Transverse colon (tissue), 4 donors: ENCODE data around the gene RRAD. TPM values are rescaled to one million over a fixed set of nuclear protein-coding genes. Genes with fewer than 3 reads are reported as not detected.
"Not testable (repeated sequence)": the region's sequence is repeated elsewhere in the genome, so short reads cannot be mapped to it uniquely, and the experiment has no call there.

Source experiments
- DNase-seq: peaks from one replicate; pipeline ENCODE4 v3.0.0-alpha.2; 2019
- H3K27ac ChIP-seq, 4 donors: fragments of 200-600 bp; sonication (generic); 2 replicates each; pipeline ENCODE4 v1.5.1; 2016 to 2018; ENCODE audit warnings: inconsistent platforms in 4 of 4
- H3K27me3 ChIP-seq: fragments of 200-600 bp; sonication (generic); 2 replicates; pipeline ENCODE4 v1.5.1; 2017; ENCODE audit warnings: inconsistent platforms
- H3K36me3 ChIP-seq, 4 donors: fragments of 200-600 bp; sonication (generic); 2 replicates each; pipeline ENCODE4 v1.5.1; 2017 to 2019; ENCODE audit warnings: inconsistent platforms in 4 of 4
- H3K4me1 ChIP-seq, 4 donors: fragments of 200-600 bp; sonication (generic); 2 replicates each; pipeline ENCODE4 v1.5.1; 2017 to 2020; ENCODE audit warnings: inconsistent platforms in 4 of 4
- H3K4me3 ChIP-seq, 4 donors: fragments of 200-600 bp; sonication (generic); 1 replicate in 1 of 4; 2 replicates in 3 of 4; pipeline versions ENCODE4 v1.5.1 to v1.6.1; 2017 to 2019; ENCODE audit warnings: inconsistent platforms in 4 of 4
- H3K9me3 ChIP-seq, 2 donors: fragments of 200-600 bp; sonication (generic); 2 replicates each; pipeline ENCODE4 v1.5.1; 2017 to 2019; ENCODE audit warnings: inconsistent platforms in 2 of 2
- EP300 ChIP-seq: sonication (generic); formaldehyde crosslinking; IDR thresholded peaks from one replicate; pipeline ENCODE4 v1.6.1; 2017; ENCODE audit warnings: antibody characterized with exemption, low read depth
- POLR2A ChIP-seq: fragments of 450-650 bp; IDR thresholded peaks from one replicate; pipeline ENCODE4 v1.6.1; 2016; ENCODE audit warnings: antibody characterized with exemption, mild to moderate bottlenecking, moderate library complexity
- POLR2AphosphoS5 ChIP-seq, 3 donors: sonication (generic); formaldehyde crosslinking; IDR thresholded peaks; one replicate each; pipeline ENCODE4 v1.6.1; 2016; ENCODE audit warnings: antibody characterized with exemption in 3 of 3
- WGBS, 2 donors: methylation state at CpG; one replicate each; pipeline ENCODE4 v1.1.5; 2018; ENCODE audit warnings: low coverage in 1 of 2; 5-methylcytosine and 5-hydroxymethylcytosine counted together
- in situ Hi-C, 4 donors: fragments of 200-750 bp; cut with MboI; loops; one replicate each; pipeline versions ENCODE4 v1.15.0 to v1.15.1; 2017; ENCODE audit warnings: low sequenced_read_pairs in 3 of 4, low pct_ligation_motif_present in 1 of 4, low pct_unique_long_range_greater_than_20kb in 1 of 4
- intact Hi-C: fragments of 100-400 bp; cut with DNase I; formaldehyde crosslinking; loops from one replicate; pipeline ENCODE4 v1.15.1; 2023; ENCODE audit warnings: low total_unique reads
- total RNA-seq, 4 donors: library from RNA; depleted of rRNA; stranded (reverse); fragments of >200 nt; gene quantifications; one replicate each; pipeline ENCODE4 v1.1.0, GENCODE V29; 2016
- TF ChIP-seq, protein P1 (sequence below), 5 experiments: fragments of 200-600 bp in 3 of 5; fragments of 450-650 bp in 2 of 5; sonication (generic) in 3 of 5; IDR thresholded peaks; 1 replicate in 2 of 5; 2 replicates in 3 of 5; pipeline ENCODE4 v1.5.1; 2016 to 2017; ENCODE audit warnings: antibody characterized with exemption in 5 of 5, inconsistent platforms in 3 of 5, mild to moderate bottlenecking in 2 of 5, moderate library complexity in 1 of 5

RRAD gene
- total RNA-seq, 4 donors from 2014 or later = 3.5 to 15.3 (median 4.2) TPM; not detected in 1

- TF ChIP-seq EP300 (no peak), POLR2A (no peak)
- TF ChIP-seq, protein P1, sequence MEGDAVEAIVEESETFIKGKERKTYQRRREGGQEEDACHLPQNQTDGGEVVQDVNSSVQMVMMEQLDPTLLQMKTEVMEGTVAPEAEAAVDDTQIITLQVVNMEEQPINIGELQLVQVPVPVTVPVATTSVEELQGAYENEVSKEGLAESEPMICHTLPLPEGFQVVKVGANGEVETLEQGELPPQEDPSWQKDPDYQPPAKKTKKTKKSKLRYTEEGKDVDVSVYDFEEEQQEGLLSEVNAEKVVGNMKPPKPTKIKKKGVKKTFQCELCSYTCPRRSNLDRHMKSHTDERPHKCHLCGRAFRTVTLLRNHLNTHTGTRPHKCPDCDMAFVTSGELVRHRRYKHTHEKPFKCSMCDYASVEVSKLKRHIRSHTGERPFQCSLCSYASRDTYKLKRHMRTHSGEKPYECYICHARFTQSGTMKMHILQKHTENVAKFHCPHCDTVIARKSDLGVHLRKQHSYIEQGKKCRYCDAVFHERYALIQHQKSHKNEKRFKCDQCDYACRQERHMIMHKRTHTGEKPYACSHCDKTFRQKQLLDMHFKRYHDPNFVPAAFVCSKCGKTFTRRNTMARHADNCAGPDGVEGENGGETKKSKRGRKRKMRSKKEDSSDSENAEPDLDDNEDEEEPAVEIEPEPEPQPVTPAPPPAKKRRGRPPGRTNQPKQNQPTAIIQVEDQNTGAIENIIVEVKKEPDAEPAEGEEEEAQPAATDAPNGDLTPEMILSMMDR (IDR thresholded peaks at IDR 0.05) = peak in 2 of 5 experiments; percentile 15 to 31
- intact Hi-C loops = no loop called here
- no peak for DNase-seq
- no peaks in the 10 kb centered on the region for H3K9me3 ChIP-seq
- peak overlapping the region; percentile 93 to 97 (median 96) for H3K27ac ChIP-seq
- H3K4me1 ChIP-seq = peaks cover 17 to 52% (median 43%) of the 10 kb centered on the region in 4 donors
- 17 to 74% methylated on average over 1 to 4 of the region's 4 CpGs for WGBS, 2 donors
- in situ Hi-C loops = no loop called here
- peak overlapping the region in 1 of 4 donors; percentile 94 for H3K4me3 ChIP-seq
- no peaks in the 10 kb centered on the region for H3K27me3 ChIP-seq
- peaks cover 0 to 18% (median 9%) of the 10 kb centered on the region in 4 donors for H3K36me3 ChIP-seq
These were observed 11.7 kb upstream of the RRAD start for GRCh38 chr16:66936889-66937554.

DNA sequence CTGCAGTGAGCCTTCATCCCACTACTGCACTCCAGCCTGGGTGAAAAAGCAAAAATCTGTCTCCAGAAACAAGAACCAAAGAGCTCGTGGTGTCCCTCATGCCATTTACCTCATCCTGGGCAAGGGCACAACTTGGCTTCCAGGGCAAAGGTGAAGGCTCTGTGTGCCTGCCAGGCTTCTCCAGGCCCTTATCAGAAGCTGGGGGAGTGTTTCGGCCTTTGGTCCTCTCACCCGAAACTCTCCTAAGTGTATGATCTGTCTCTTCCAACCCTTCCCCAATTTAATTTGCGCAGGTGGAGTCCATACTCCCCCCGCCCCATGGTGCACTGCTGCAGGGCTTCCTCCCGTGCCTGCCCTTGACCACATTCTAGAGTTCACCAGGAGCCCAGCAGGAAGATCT lies 11.1 kb upstream of the RRAD start:
- WGBS, 2 donors = 55% methylated on average over 6 of the region's 6 CpGs; no CpG with 5 or more reads in 1 of the 2 donors
- in situ Hi-C loops = no loop called here
- H3K27ac ChIP-seq = peak overlapping the region; percentile 93 to 97 (median 96)
- no peaks in the 10 kb centered on the region for H3K9me3 ChIP-seq
- H3K27me3 ChIP-seq = no peaks in the 10 kb centered on the region
- peaks cover 0 to 13% (median 6%) of the 10 kb centered on the region in 4 donors for H3K36me3 ChIP-seq
- DNase-seq = peak; percentile 51
- peak overlapping the region in 3 of 4 donors; percentile 84 to 99 (median 94) for H3K4me3 ChIP-seq
- TF ChIP-seq POLR2A = peak; percentile 13
- TF ChIP-seq, protein P1 (IDR thresholded peaks at IDR 0.05) = no peak
- no peak for TF ChIP-seq EP300
- peak in 2 of 3 donors; percentile 13 to 41 for TF ChIP-seq POLR2AphosphoS5 (IDR thresholded peaks at IDR 0.05)
- peaks cover 17 to 52% (median 43%) of the 10 kb centered on the region in 4 donors for H3K4me1 ChIP-seq
- intact Hi-C loops = no loop called here

GRCh38 chr16:66935314-66936011 lies 10.1 kb upstream of the RRAD start, which contains the start of gene CES2:
Gene CES2 (plus strand): TSS chr16:66935516. CDS start chr16:66935636, 120 bp downstream.
- peaks cover 17 to 52% (median 43%) of the 10 kb centered on the region in 4 donors for H3K4me1 ChIP-seq

GRCh38 chr16:66934839-66935313 lies 9.5 kb upstream of the RRAD start:
- H3K36me3 ChIP-seq, in situ Hi-C loops, intact Hi-C loops, DNase-seq, H3K27me3 ChIP-seq, H3K9me3 ChIP-seq: not testable (repeated sequence)
- 0 to 2% methylated on average over 2 to 23 of the region's 24 CpGs for WGBS, 2 donors
- Histone ChIP-seq H3K4me3 (peak overlapping the region; percentile 84 to 99 (median 91)), H3K4me1 (peaks cover 17 to 52% (median 43%) of the 10 kb centered on the region in 4 donors), H3K27ac (peak overlapping the region; percentile 93 to 97 (median 96))

More at GRCh38 chr16:66935314-66936011, 10.1 kb upstream of the RRAD start, which contains the start of gene CES2:
- Histone ChIP-seq H3K4me3 (peak within 1 kb of the TSS; percentile 84 to 99 (median 91)), H3K27ac (peak within 1 kb of the TSS; percentile 93 to 97 (median 96)), H3K36me3 (peaks cover 0 to 3% (median 1%) of the 10 kb centered on the region in 4 donors), H3K27me3 (no peaks in the 10 kb centered on the region), H3K9me3 (no peaks in the 10 kb centered on the region)
- DNase-seq = peak; percentile 93
- WGBS, 2 donors = 6 to 26% methylated on average over 12 to 44 of the region's 44 CpGs
- in situ Hi-C loops (no loop called here), intact Hi-C loops (no loop called here)
- TF ChIP-seq, protein P1 (IDR thresholded peaks at IDR 0.05) = no peak
- TF ChIP-seq POLR2A = peak; percentile 98
- TF ChIP-seq POLR2AphosphoS5 (IDR thresholded peaks at IDR 0.05) = peak; percentile 70 to 96 (median 93)
- no peak for TF ChIP-seq EP300
